Right lobe of liver (tissue), 4 donors: Measurements from ENCODE around the gene SLC16A12.

Source experiments
- CTCF ChIP-seq, 4 donors: fragments of 200-600 bp in 3 of 4; fragments of 450-650 bp in 1 of 4; IDR thresholded peaks; one replicate each; pipeline versions ENCODE4 v1.5.1 to v1.8.0; 2016 to 2022; ENCODE audit warnings: antibody characterized with exemption in 4 of 4, mild to moderate bottlenecking in 2 of 4
- POLR2A ChIP-seq: fragments of 450-650 bp; IDR thresholded peaks from one replicate; pipeline ENCODE4 v1.6.1; 2017; ENCODE audit warnings: antibody characterized with exemption, mild to moderate bottlenecking
- donor health status: DM: no; HTN: no; CAD: no.
- donor health status: DM: no; HTN: no; CAD: no.
- donor health status: DM: no; HTN: yes; CAD: no.

- TF ChIP-seq CTCF (IDR thresholded peaks at IDR 0.05) (no peak), POLR2A (no peak)
Measured at GRCh38 chr10:89554433-89554832, 19.0 kb upstream of the SLC16A12 start.
